Esophagus squamous epithelium (tissue), 5 donors: ENCODE measurements around the gene KNDC1. TPM values are rescaled to one million over a fixed set of nuclear protein-coding genes. Genes with fewer than 3 reads are reported as not detected.
"Not testable (repeated sequence)": the region's sequence is repeated elsewhere in the genome, so short reads cannot be mapped to it uniquely, and the experiment has no call there.

Source experiments
- DNase-seq: peaks from one replicate; lab custom pipeline; 2025; lab: John Stamatoyannopoulos, UW
- H3K27ac ChIP-seq, 4 donors: fragments of 200-600 bp; sonication (generic); one replicate each; pipeline ENCODE4 v1.5.1; 2016 to 2019; ENCODE audit warnings: mild to moderate bottlenecking in 1 of 4
- H3K27me3 ChIP-seq, 4 donors: fragments of 200-600 bp; sonication (generic); 1 replicate in 3 of 4; 2 replicates in 1 of 4; pipeline versions ENCODE4 v1.5.1 to v1.6.0; 2017 to 2021; ENCODE audit warnings: antibody characterized with exemption in 1 of 4
- H3K36me3 ChIP-seq, 3 donors: fragments of 200-600 bp; sonication (generic); one replicate each; pipeline ENCODE4 v1.5.1; 2016 to 2019
- H3K4me1 ChIP-seq, 3 donors: fragments of 200-600 bp; sonication (generic); one replicate each; pipeline ENCODE4 v1.5.1; 2017 to 2019
- H3K4me3 ChIP-seq, 4 donors: fragments of 200-600 bp; sonication (generic); 1 replicate in 3 of 4; 2 replicates in 1 of 4; pipeline ENCODE4 v1.5.1; 2016 to 2019; ENCODE audit warnings: mild to moderate bottlenecking in 2 of 4, moderate library complexity in 1 of 4
- H3K9me3 ChIP-seq, 3 donors: fragments of 200-600 bp; sonication (generic); one replicate each; pipeline ENCODE4 v1.5.1; 2016 to 2019
- POLR2A ChIP-seq, 4 donors: fragments of 450-650 bp; IDR thresholded peaks; one replicate each; pipeline ENCODE4 v1.6.1; 2017; ENCODE audit warnings: antibody characterized with exemption in 4 of 4, mild to moderate bottlenecking in 4 of 4, moderate library complexity in 3 of 4
- WGBS, 2 donors: methylation state at CpG; one replicate each; pipeline ENCODE4 v1.1.5; 2018; 5-methylcytosine and 5-hydroxymethylcytosine counted together
- intact Hi-C: fragments of 100-400 bp; cut with DNase I; formaldehyde crosslinking; loops from one replicate; pipeline ENCODE4 v1.15.0; 2022
- total RNA-seq, 4 donors: library from RNA; depleted of rRNA; stranded (reverse); fragments of >200 nt; gene quantifications; one replicate each; pipeline ENCODE4 v1.1.0, GENCODE V29; 2016
- TF ChIP-seq, protein P1 (sequence below), 6 experiments: fragments of 450-650 bp in 4 of 6; fragments of 200-600 bp in 2 of 6; sonication (generic) in 2 of 6; IDR thresholded peaks; one replicate each; pipeline ENCODE4 v1.5.1; 2016 to 2019; ENCODE audit warnings: antibody characterized with exemption in 6 of 6, mild to moderate bottlenecking in 4 of 6, moderate library complexity in 4 of 6
- donor health status: DM: yes; HTN: yes; CAD: no.

The KNDC1 gene
- total RNA-seq, 4 donors from 2014 or later = 0.19 to 0.64 (median 0.53) TPM; not detected in 1

DNA sequence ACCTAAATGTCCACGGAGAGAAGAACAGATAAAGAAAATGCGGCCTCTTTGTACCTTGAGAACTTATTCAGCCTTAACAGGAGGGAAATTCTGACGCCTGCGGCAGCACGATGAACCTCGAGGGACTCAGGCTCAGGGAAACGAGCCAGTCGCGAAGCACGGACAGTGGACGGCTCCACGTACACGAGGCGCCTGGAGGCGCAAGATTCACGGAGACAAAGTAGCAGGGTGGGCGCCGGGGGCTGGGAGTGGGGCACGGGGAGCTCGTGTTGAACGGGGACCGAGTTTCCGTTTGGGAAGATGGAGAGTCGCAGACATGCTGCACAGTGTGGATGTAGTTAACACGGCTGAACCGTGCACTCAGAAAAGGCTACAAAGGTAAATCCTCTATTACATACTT, 56.8 kb downstream of the KNDC1 start:
- intact Hi-C loops = no loop called here
- 84% methylated on average over 23 to 26 of the region's 26 CpGs for WGBS, 2 donors
- H3K27ac ChIP-seq = no peak overlapping the region
- H3K4me1 ChIP-seq = no peaks in the 10 kb centered on the region
- H3K27me3 ChIP-seq = peaks cover 0 to 66% (median 6%) of the 10 kb centered on the region in 4 donors
- H3K9me3 ChIP-seq = no peaks in the 10 kb centered on the region
- H3K4me3 ChIP-seq = no peak overlapping the region
- TF ChIP-seq, protein P1, sequence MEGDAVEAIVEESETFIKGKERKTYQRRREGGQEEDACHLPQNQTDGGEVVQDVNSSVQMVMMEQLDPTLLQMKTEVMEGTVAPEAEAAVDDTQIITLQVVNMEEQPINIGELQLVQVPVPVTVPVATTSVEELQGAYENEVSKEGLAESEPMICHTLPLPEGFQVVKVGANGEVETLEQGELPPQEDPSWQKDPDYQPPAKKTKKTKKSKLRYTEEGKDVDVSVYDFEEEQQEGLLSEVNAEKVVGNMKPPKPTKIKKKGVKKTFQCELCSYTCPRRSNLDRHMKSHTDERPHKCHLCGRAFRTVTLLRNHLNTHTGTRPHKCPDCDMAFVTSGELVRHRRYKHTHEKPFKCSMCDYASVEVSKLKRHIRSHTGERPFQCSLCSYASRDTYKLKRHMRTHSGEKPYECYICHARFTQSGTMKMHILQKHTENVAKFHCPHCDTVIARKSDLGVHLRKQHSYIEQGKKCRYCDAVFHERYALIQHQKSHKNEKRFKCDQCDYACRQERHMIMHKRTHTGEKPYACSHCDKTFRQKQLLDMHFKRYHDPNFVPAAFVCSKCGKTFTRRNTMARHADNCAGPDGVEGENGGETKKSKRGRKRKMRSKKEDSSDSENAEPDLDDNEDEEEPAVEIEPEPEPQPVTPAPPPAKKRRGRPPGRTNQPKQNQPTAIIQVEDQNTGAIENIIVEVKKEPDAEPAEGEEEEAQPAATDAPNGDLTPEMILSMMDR (IDR thresholded peaks at IDR 0.05) = no peak
- no peak for TF ChIP-seq POLR2A (IDR thresholded peaks at IDR 0.05)
- H3K36me3 ChIP-seq = no peaks in the 10 kb centered on the region
- no peak for DNase-seq

DNA sequence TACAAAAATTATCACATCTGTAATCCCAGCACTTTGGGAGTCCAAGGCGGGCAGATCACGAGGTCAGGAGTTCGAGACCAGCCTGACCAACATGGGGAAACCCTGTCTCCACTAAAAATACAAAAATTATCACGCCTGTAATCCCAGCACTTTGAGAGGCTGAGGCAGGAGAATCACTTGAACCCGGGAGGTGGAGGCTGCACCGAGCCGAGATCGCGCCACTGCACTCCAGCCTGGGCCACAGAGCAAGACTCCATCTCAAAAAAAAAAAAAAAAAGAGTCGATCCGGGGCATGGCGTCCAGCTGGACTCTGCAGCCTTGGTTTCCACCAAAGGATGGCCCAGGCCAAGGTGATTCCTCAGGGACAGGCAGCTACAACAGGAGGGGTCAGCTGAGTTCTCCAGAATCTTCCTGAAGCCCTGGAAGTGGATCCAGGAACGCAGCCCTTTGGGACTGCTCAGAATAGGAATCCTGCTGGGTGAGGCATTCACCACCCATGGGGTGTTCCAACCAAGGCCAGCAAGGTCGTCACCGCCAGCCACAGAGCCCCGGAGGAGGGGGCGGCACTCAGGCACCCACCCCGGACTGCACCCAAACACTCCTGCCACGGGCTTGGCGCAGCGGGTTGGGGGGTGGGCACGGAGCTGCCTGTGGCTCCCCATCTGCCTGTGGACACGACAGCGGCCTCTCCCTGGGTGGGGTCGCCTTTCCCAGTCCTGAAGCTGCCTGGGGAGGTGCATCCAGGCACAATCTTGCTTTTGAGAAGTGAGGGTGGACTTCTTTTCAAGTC, 58.0 kb downstream of the KNDC1 start:
- intact Hi-C loops = no loop called here
- Histone ChIP-seq H3K27ac (no peak overlapping the region), H3K36me3 (no peaks in the 10 kb centered on the region), H3K4me3 (no peak overlapping the region), H3K4me1 (no peaks in the 10 kb centered on the region), H3K9me3 (no peaks in the 10 kb centered on the region), H3K27me3 (peaks cover 0 to 59% (median 6%) of the 10 kb centered on the region in 4 donors)
- 77 to 82% methylated on average over 15 to 18 of the region's 25 CpGs for WGBS, 2 donors
- DNase-seq = no peak
- no peak for TF ChIP-seq POLR2A (IDR thresholded peaks at IDR 0.05)
- TF ChIP-seq, protein P1 (IDR thresholded peaks at IDR 0.05) = no peak

DNA sequence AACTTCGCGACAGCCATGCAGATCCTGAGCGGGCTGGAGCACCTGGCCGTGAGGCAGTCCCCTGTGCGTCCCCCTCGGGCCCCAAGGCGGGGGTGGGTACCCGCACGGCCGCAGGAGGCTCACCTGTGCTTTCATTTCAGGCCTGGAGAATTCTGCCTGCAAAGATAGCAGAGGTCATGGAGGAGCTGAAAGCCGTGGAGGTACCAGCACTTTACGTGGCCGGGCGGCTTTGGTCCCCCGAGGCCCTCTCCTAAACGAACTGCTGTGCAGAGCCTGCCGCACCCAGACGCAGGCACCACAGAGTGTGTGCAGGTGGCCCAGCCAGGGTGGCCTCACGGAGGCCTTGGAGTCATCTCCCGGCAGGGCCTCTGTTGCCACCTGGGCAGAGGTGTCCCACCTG, 58.9 kb downstream of the KNDC1 start:
- peaks cover 0 to 53% (median 6%) of the 10 kb centered on the region in 4 donors for H3K27me3 ChIP-seq
- no peak overlapping the region for H3K27ac ChIP-seq
- H3K4me3 ChIP-seq = no peak overlapping the region
- no peak for DNase-seq
- no peaks in the 10 kb centered on the region for H3K9me3 ChIP-seq
- TF ChIP-seq, protein P1 (IDR thresholded peaks at IDR 0.05) = no peak
- TF ChIP-seq POLR2A (IDR thresholded peaks at IDR 0.05) = no peak
- 53% methylated on average over 18 of the region's 20 CpGs; no CpG with 5 or more reads in 1 of the 2 donors for WGBS, 2 donors
- H3K36me3 ChIP-seq = no peaks in the 10 kb centered on the region
- H3K4me1 ChIP-seq = no peaks in the 10 kb centered on the region
- intact Hi-C loops = no loop called here

DNA sequence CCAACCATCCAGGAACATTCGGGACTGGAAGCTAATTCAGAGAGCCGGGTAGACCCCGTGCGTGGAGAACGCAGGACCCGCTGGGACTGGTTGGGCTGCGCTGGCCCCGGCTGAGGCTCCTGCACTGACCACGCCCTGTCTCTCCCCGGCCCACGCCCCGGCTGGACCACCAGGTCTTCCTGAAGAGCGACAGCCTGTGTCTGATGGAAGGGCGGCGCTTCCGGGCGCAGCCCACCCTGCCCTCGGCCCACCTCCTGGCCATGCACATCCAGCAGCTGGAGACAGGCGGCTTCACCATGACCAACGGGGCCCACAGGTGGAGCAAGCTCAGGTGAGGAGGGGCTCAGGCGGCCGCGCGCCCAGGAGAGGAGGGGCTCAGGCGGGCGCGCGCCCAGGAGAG, 59.8 kb downstream of the KNDC1 start:
- no peak for DNase-seq
- peaks cover 0 to 56% (median 6%) of the 10 kb centered on the region in 4 donors for H3K27me3 ChIP-seq
- H3K36me3 ChIP-seq = no peaks in the 10 kb centered on the region
- intact Hi-C loops = no loop called here
- H3K27ac ChIP-seq = no peak overlapping the region
- H3K4me1 ChIP-seq = no peaks in the 10 kb centered on the region
- WGBS, 2 donors = no CpG with 5 or more reads among the region's 28 CpGs
- H3K4me3 ChIP-seq = no peak overlapping the region
- TF ChIP-seq, protein P1 (IDR thresholded peaks at IDR 0.05) = no peak
- TF ChIP-seq POLR2A (IDR thresholded peaks at IDR 0.05) = no peak
- H3K9me3 ChIP-seq = no peaks in the 10 kb centered on the region

DNA sequence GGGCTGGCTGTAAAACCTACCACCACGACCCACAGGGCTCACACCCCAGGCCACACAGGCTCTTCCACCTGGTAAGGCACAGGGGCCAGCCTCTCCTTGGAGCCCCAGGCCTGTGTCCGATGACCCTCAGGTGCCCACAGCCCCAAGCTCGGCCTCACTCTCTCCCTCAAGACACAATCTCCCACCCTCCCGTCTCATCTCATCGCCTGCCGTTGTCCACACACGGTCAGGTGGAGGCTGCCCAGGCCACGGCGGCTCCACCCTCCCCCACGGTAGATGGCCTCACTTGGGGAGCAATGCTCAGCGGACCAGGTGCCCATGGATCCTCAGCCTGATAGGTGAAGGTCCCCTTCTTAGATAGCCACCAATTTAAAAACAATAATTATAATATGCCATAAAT, 61.3 kb downstream of the KNDC1 start:
- Histone ChIP-seq H3K4me1 (no peaks in the 10 kb centered on the region), H3K9me3 (no peaks in the 10 kb centered on the region), H3K27ac (no peak overlapping the region), H3K27me3 (peaks cover 0 to 62% (median 6%) of the 10 kb centered on the region in 4 donors), H3K36me3 (no peaks in the 10 kb centered on the region), H3K4me3 (no peak overlapping the region)
- intact Hi-C loops = no loop called here
- 83 to 84% methylated on average over 7 to 9 of the region's 11 CpGs for WGBS, 2 donors
- no peak for DNase-seq
- TF ChIP-seq, protein P1 (IDR thresholded peaks at IDR 0.05) = no peak
- TF ChIP-seq POLR2A (IDR thresholded peaks at IDR 0.05) = no peak

DNA sequence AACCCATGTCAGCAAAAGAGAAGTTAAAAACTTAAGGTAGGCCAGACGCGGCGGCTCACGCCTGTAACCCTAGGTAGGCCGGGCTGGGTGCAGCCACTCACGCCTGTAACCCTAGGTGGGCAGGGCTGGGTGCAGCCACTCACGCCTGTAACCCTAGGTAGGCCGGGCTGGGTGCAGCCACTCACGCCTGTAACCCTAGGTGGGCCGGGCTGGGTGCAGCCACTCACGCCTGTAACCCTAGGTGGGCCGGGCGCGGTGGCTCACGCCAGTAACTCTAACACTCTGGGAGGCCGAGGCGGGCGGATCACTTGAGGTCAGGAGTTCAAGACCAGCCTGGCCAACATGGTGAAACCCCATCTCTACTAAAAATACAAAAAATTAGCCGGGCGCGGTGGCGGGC, 61.7 kb downstream of the KNDC1 start:
- 90 to 93% methylated on average over 5 to 8 of the region's 22 CpGs for WGBS, 2 donors
- H3K4me3 ChIP-seq, intact Hi-C loops: not testable (repeated sequence)

More for the DNA sequence above, 61.7 kb downstream of the KNDC1 start:
- H3K36me3 ChIP-seq, H3K4me1 ChIP-seq, H3K27ac ChIP-seq, DNase-seq, H3K9me3 ChIP-seq: not testable (repeated sequence)
- peaks cover 0 to 67% (median 6%) of the 10 kb centered on the region in 4 donors for H3K27me3 ChIP-seq
